Mammary epithelial cell (primary cell): ENCODE results near the gene LRCH3.

ENCODE experiments used
- EZH2 ChIP-seq: IDR thresholded peaks from 2 replicates; pipeline ENCODE4 v1.6.1; 2012; ENCODE audit warnings: low read length, inconsistent platforms, borderline replicate concordance
- TF ChIP-seq, protein P1 (sequence below), 2 donors: IDR thresholded peaks in 1 of 2; conservative IDR thresholded peaks in 1 of 2; 2 replicates each; pipeline ENCODE4 v1.5.1; 2011 to 2012; ENCODE audit warnings: inconsistent platforms in 2 of 2, low read length in 2 of 2, mild to moderate bottlenecking in 2 of 2, control low read depth in 1 of 2, low read depth in 1 of 2; ENCODE audit not compliant: insufficient read depth in 1 of 2; ENCODE audit errors: extremely low read depth in 1 of 2

DNA sequence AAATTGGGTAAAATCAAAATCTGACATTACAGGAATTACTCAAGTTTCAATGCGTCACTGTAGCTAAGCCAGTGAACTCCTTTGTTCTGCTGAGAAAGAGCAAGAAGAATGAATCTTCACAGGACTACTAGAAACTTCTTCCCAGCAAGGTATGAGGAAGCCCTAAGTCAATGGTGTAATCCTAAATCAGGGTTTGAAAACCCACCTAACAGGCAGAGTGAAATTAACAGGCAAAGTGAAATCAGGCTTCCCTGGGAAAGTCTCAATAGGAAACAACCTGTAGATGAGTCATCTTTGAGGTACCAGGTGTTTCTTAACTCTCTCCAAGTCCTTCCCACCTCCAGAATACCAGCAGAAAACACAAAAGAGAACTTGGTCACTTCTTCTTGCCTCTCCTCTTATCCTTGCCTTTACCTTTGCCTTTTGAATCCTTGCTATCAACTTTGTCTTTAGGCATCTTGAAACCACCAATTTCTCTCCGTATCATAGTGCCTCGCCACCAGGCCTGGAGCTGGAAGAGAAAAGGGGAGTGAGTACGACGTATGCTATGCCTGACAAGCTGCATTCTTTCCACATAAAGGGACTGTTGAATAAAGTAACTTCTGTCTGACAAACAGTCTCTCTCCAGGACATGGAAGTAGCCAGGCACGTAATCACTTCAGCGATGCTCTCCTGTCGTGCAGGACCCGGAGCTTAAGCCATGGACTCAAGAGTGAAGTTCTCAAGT is 98.3 kb downstream of the LRCH3 start:
- no peak for TF ChIP-seq EZH2
- TF ChIP-seq, protein P1, sequence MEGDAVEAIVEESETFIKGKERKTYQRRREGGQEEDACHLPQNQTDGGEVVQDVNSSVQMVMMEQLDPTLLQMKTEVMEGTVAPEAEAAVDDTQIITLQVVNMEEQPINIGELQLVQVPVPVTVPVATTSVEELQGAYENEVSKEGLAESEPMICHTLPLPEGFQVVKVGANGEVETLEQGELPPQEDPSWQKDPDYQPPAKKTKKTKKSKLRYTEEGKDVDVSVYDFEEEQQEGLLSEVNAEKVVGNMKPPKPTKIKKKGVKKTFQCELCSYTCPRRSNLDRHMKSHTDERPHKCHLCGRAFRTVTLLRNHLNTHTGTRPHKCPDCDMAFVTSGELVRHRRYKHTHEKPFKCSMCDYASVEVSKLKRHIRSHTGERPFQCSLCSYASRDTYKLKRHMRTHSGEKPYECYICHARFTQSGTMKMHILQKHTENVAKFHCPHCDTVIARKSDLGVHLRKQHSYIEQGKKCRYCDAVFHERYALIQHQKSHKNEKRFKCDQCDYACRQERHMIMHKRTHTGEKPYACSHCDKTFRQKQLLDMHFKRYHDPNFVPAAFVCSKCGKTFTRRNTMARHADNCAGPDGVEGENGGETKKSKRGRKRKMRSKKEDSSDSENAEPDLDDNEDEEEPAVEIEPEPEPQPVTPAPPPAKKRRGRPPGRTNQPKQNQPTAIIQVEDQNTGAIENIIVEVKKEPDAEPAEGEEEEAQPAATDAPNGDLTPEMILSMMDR (conservative IDR thresholded peaks at IDR 0.05 in 1 of 2, IDR thresholded peaks at IDR 0.05 in 1 of 2; ENCODE audit: extremely low read depth in 1 of 2, insufficient read depth in 1 of 2, low read depth in 1 of 2, low read length in 2 of 2) = no peak
